Endodermal cell (in vitro differentiated cells): ENCODE results near the gene ELP5. TPM values are rescaled to one million over a fixed set of nuclear protein-coding genes. Genes with fewer than 3 reads are reported as not detected.

Experiments
- DNase-seq: peaks from one replicate; pipeline ENCODE4 v3.0.0-alpha.2; 2017
- H3K27ac ChIP-seq: 2 replicates; pipeline ENCODE4 v1.5.1; 2013; ENCODE audit warnings: mild to moderate bottlenecking, low read depth, low read length, moderate library complexity
- H3K27me3 ChIP-seq: 2 replicates; pipeline ENCODE4 v1.6.1; 2013; ENCODE audit warnings: mild to moderate bottlenecking, low read length, moderate library complexity; ENCODE audit not compliant: insufficient read depth, control insufficient read depth, poor library complexity, severe bottlenecking
- H3K36me3 ChIP-seq: 2 replicates; pipeline ENCODE4 v1.7.0; 2013; ENCODE audit warnings: mild to moderate bottlenecking, low read length, moderate library complexity; ENCODE audit not compliant: control insufficient read depth, insufficient read depth
- H3K4me1 ChIP-seq: one replicate; pipeline ENCODE4 v1.7.0; 2013; ENCODE audit warnings: low read length; ENCODE audit not compliant: control insufficient read depth, insufficient read depth
- H3K4me3 ChIP-seq: 2 replicates; pipeline ENCODE4 v1.5.1; 2013; ENCODE audit warnings: mild to moderate bottlenecking, low read length, moderate library complexity
- H3K9ac ChIP-seq: 2 replicates; pipeline ENCODE4 v1.6.1; 2013; ENCODE audit warnings: mild to moderate bottlenecking, low read length, moderate library complexity; ENCODE audit not compliant: poor library complexity, severe bottlenecking; ENCODE audit errors: extremely low read depth
- H3K9me3 ChIP-seq: 2 replicates; pipeline ENCODE4 v1.6.1; 2013; ENCODE audit warnings: mild to moderate bottlenecking, low read length, moderate library complexity; ENCODE audit not compliant: control insufficient read depth
- H3K27ac Mint-ChIP-seq: 2 replicates; pipeline ENCODE4 v1.8.0; 2020; ENCODE audit warnings: mixed read lengths
- H3K27me3 Mint-ChIP-seq: 2 replicates; pipeline ENCODE4 v1.8.0; 2021; ENCODE audit warnings: mild to moderate bottlenecking, mixed read lengths; ENCODE audit not compliant: insufficient read depth
- H3K36me3 Mint-ChIP-seq: 2 replicates; pipeline ENCODE4 v1.8.0; 2020; ENCODE audit warnings: low read depth, mixed read lengths
- H3K4me1 Mint-ChIP-seq: 2 replicates; pipeline ENCODE4 v1.8.0; 2020; ENCODE audit warnings: mixed read lengths
- H3K4me3 Mint-ChIP-seq: 2 replicates; pipeline ENCODE4 v1.8.0; 2020; ENCODE audit warnings: mild to moderate bottlenecking, moderate library complexity, mixed read lengths
- H3K9me3 Mint-ChIP-seq: 2 replicates; pipeline ENCODE4 v1.8.0; 2020; ENCODE audit warnings: mild to moderate bottlenecking, mixed read lengths
- CTCF ChIP-seq: fragments of 200-600 bp; sonication (generic); conservative IDR thresholded peaks from 2 replicates; pipeline ENCODE4 v1.5.0; 2021; ENCODE audit warnings: antibody characterized with exemption, mild to moderate bottlenecking
- WGBS, 2 experiments: methylation state at CpG; one replicate each; pipeline versions ENCODE4 v1.1.5 to v1.1.7; 2013; ENCODE audit warnings: missing lambda C conversion rate in 2 of 2, mixed read lengths in 1 of 2; ENCODE audit not compliant: insufficient coverage in 1 of 2, insufficient read length in 1 of 2; 5-methylcytosine and 5-hydroxymethylcytosine counted together
- total RNA-seq, 2 donors: library from RNA; stranded (reverse); fragmentation: NEBNext Ultra II Directional in 1 of 2; extraction: Animal tissue kit (Norgen Biotek cat#: 25700) in 1 of 2; gene quantifications; 2 replicates in 1 of 2; 3 replicates in 1 of 2; pipeline ENCODE4 v1.2.1, GENCODE V29; 2021

The ELP5 gene
- total RNA-seq, 2 donors from 2014 or later: 45.3 to 68.0 TPM

GRCh38 chr17:7219229-7219811 lies 32.7 kb upstream of the ELP5 start:
- TF ChIP-seq CTCF: no peak
- peaks cover 30% of the 10 kb centered on the region for H3K36me3 ChIP-seq
- peaks cover 16% of the 10 kb centered on the region for H3K4me1 ChIP-seq
- H3K27ac ChIP-seq: no peak overlapping the region
- no peak for DNase-seq
- H3K9ac ChIP-seq: peak overlapping the region; percentile 85
- peak overlapping the region; percentile 87 for H3K4me3 ChIP-seq
- no peaks in the 10 kb centered on the region for H3K27me3 ChIP-seq
- Mint-ChIP-seq H3K27ac (peak overlapping the region; percentile 95), H3K4me1 (peaks cover 42% of the 10 kb centered on the region), H3K4me3 (peak overlapping the region; percentile 86), H3K9me3 (no peaks in the 10 kb centered on the region), H3K27me3 (no peaks in the 10 kb centered on the region), H3K36me3 (peaks cover 33% of the 10 kb centered on the region)
- 28 to 83% methylated on average over 3 to 12 of the region's 12 CpGs for WGBS, 2 experiments
- H3K9me3 ChIP-seq: no peaks in the 10 kb centered on the region

- TF ChIP-seq CTCF: no peak
- peak within 1 kb of the TSS; percentile 59 for H3K27ac ChIP-seq
- no peaks in the 10 kb centered on the region for H3K9me3 ChIP-seq
- H3K4me1 ChIP-seq: peaks cover 19% of the 10 kb centered on the region
- no peaks in the 10 kb centered on the region for H3K27me3 ChIP-seq
- Mint-ChIP-seq H3K27me3 (no peaks in the 10 kb centered on the region), H3K36me3 (peaks cover 38% of the 10 kb centered on the region), H3K9me3 (no peaks in the 10 kb centered on the region), H3K4me1 (peaks cover 42% of the 10 kb centered on the region), H3K4me3 (peak within 1 kb of the TSS; percentile 86), H3K27ac (peak within 1 kb of the TSS; percentile 96)
- peak within 1 kb of the TSS; percentile 87 for H3K4me3 ChIP-seq
- peaks cover 35% of the 10 kb centered on the region for H3K36me3 ChIP-seq
- peak; percentile 96 for DNase-seq
- 0 to 2% methylated on average over 24 to 63 of the region's 63 CpGs for WGBS, 2 experiments
- H3K9ac ChIP-seq: peak within 1 kb of the TSS; percentile 85
Observed at GRCh38 chr17:7219812-7220592, 32.0 kb upstream of the ELP5 start, which contains the start of the genes ACADVL and DLG4. TSS of gene ACADVL (plus strand) at chr17:7219938. CDS start at chr17:7219985, 47 bp downstream. TSS of gene DLG4 (minus strand) at chr17:7219836.

GRCh38 chr17:7220593-7221277 lies 31.3 kb upstream of the ELP5 start:
- H3K4me3 ChIP-seq: peak overlapping the region; percentile 87
- H3K27me3 ChIP-seq: no peaks in the 10 kb centered on the region
- Mint-ChIP-seq H3K27me3 (no peaks in the 10 kb centered on the region), H3K9me3 (no peaks in the 10 kb centered on the region), H3K4me1 (peaks cover 37% of the 10 kb centered on the region), H3K4me3 (peak overlapping the region; percentile 86), H3K36me3 (peaks cover 40% of the 10 kb centered on the region), H3K27ac (peak overlapping the region; percentile 96)
- DNase-seq: peak; percentile 93
- H3K9me3 ChIP-seq: no peaks in the 10 kb centered on the region
- 61 to 71% methylated on average over 8 to 11 of the region's 11 CpGs for WGBS, 2 experiments
- no peak overlapping the region for H3K27ac ChIP-seq
- peak; percentile 71 for TF ChIP-seq CTCF
- peaks cover 19% of the 10 kb centered on the region for H3K4me1 ChIP-seq
- H3K36me3 ChIP-seq: peaks cover 42% of the 10 kb centered on the region
- H3K9ac ChIP-seq: peak overlapping the region; percentile 85
